ENCODE measurements around the gene HMG20B. TPM values are rescaled to one million over a fixed set of nuclear protein-coding genes. Genes with fewer than 3 reads are reported as not detected.
A peak's percentile ranks its signal among the peaks of the same experiment; 100 is the strongest.

HMG20B gene
- polyA plus RNA-seq, 1 of the 3 experiments (the other 2 are of a cell fraction): 92.0 TPM

GRCh38 chr19:3615524-3616135, 42.9 kb downstream of the HMG20B start (continued):
- TF ChIP-seq FOSL2 (IDR thresholded peaks at IDR 0.05; ENCODE audit: borderline replicate concordance, low read depth): no peak

DNA sequence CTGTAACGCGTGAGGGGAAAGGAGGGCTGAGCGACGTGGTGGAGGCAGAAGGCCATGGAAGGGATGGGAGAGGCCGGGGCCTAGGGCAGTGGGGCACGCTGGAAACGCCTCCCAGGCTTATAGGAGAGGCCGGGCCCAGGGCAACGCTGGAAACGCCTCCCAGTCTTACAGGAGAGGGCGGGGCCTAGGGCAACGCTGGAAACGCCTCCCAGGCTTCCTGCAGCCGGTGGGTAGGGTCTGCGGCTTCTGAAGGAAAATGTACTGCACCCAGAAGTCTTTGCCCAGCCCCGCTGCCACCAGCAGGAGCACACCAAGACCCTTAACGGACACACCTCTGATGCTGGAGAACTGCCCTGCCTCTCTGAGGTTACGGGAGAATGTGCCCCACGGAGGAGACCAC, 44.7 kb downstream of the HMG20B start:
- ChIA-PET POLR2A (no interaction called here), CTCF (interaction anchor here (1.3 to 5.8 kb wide), 5 partner anchors 9 to 313 kb away, joined by 4 to 49 read pairs (median 11); partner anchors contain the start of gene GIPC3)
- 91% methylated on average over 17 of the region's 19 CpGs for WGBS (ENCODE audit: low lambda C conversion rate)
- no peak overlapping the region for H3K9ac ChIP-seq
- TF ChIP-seq ELF1 (IDR thresholded peaks at IDR 0.05) (no peak), NFIC (IDR thresholded peaks at IDR 0.05; ENCODE audit: borderline replicate concordance) (no peak), JUND (IDR thresholded peaks at IDR 0.05) (no peak), TCF12 (IDR thresholded peaks at IDR 0.05) (no peak)
- TF ChIP-seq, protein P1, sequence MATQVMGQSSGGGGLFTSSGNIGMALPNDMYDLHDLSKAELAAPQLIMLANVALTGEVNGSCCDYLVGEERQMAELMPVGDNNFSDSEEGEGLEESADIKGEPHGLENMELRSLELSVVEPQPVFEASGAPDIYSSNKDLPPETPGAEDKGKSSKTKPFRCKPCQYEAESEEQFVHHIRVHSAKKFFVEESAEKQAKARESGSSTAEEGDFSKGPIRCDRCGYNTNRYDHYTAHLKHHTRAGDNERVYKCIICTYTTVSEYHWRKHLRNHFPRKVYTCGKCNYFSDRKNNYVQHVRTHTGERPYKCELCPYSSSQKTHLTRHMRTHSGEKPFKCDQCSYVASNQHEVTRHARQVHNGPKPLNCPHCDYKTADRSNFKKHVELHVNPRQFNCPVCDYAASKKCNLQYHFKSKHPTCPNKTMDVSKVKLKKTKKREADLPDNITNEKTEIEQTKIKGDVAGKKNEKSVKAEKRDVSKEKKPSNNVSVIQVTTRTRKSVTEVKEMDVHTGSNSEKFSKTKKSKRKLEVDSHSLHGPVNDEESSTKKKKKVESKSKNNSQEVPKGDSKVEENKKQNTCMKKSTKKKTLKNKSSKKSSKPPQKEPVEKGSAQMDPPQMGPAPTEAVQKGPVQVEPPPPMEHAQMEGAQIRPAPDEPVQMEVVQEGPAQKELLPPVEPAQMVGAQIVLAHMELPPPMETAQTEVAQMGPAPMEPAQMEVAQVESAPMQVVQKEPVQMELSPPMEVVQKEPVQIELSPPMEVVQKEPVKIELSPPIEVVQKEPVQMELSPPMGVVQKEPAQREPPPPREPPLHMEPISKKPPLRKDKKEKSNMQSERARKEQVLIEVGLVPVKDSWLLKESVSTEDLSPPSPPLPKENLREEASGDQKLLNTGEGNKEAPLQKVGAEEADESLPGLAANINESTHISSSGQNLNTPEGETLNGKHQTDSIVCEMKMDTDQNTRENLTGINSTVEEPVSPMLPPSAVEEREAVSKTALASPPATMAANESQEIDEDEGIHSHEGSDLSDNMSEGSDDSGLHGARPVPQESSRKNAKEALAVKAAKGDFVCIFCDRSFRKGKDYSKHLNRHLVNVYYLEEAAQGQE (IDR thresholded peaks at IDR 0.05; ENCODE audit: low read depth, low read length): no peak
- H3K27me3 ChIP-seq (ENCODE audit: insufficient read depth): no peaks in the 10 kb centered on the region
- no peak overlapping the region for H3K27ac ChIP-seq (ENCODE audit: low read depth in 2 of 2, low read length in 1 of 2)
- H3K9me3 ChIP-seq: no peaks in the 10 kb centered on the region
- H2AFZ ChIP-seq (ENCODE audit: low read depth): no peak overlapping the region
- peaks cover 0 to 3% of the 10 kb centered on the region in 2 experiments; a peak in 1 of 4 replicates for H3K4me1 ChIP-seq (ENCODE audit: control insufficient read depth in 1 of 2, insufficient read depth in 2 of 2, low read depth in 1 of 2, low read length in 1 of 2)
- H3K79me2 ChIP-seq (ENCODE audit: insufficient read depth): peaks cover 5% of the 10 kb centered on the region; the same call in 1 of the 2 replicates
- DNase-seq: no peak
- no peak overlapping the region for H3K4me2 ChIP-seq
- peaks cover 0 to 28% of the 10 kb centered on the region in 2 experiments for H3K36me3 ChIP-seq (replicated peaks in 1 of 2; ENCODE audit: control insufficient read depth in 1 of 2, insufficient read depth in 2 of 2, low read length in 1 of 2)
- H3F3A ChIP-seq (replicated peaks; ENCODE audit: insufficient read depth): no peaks in the 10 kb centered on the region
- no peaks in the 10 kb centered on the region for H4K20me1 ChIP-seq (ENCODE audit: insufficient read depth)
- H3K4me3 ChIP-seq (ENCODE audit: low read depth in 2 of 2, low read length in 1 of 2): no peak overlapping the region
- no peaks in the 10 kb centered on the region for H3K9me2 ChIP-seq

GRCh38 chr19:3618144-3618810, 45.5 kb downstream of the HMG20B start:
- no peaks in the 10 kb centered on the region for H4K20me1 ChIP-seq (ENCODE audit: insufficient read depth)
- no peak overlapping the region for H2AFZ ChIP-seq (ENCODE audit: low read depth)
- ChIA-PET CTCF (interaction anchor here (0.7 to 5.8 kb wide), 12 partner anchors 9 to 314 kb away, joined by 3 to 49 read pairs (median 6); partner anchors contain the start of genes GIPC3, MFSD12 and TJP3), POLR2A (no interaction called here)
- no peak for TF ChIP-seq MXI1 (IDR thresholded peaks at IDR 0.05; ENCODE audit: low read depth, low read length)
- no peak for TF ChIP-seq JUND (IDR thresholded peaks at IDR 0.05)
- TF ChIP-seq, protein P2, sequence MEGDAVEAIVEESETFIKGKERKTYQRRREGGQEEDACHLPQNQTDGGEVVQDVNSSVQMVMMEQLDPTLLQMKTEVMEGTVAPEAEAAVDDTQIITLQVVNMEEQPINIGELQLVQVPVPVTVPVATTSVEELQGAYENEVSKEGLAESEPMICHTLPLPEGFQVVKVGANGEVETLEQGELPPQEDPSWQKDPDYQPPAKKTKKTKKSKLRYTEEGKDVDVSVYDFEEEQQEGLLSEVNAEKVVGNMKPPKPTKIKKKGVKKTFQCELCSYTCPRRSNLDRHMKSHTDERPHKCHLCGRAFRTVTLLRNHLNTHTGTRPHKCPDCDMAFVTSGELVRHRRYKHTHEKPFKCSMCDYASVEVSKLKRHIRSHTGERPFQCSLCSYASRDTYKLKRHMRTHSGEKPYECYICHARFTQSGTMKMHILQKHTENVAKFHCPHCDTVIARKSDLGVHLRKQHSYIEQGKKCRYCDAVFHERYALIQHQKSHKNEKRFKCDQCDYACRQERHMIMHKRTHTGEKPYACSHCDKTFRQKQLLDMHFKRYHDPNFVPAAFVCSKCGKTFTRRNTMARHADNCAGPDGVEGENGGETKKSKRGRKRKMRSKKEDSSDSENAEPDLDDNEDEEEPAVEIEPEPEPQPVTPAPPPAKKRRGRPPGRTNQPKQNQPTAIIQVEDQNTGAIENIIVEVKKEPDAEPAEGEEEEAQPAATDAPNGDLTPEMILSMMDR (IDR thresholded peaks at IDR 0.05): peak; percentile 88
- no peak for TF ChIP-seq GABPA (IDR thresholded peaks at IDR 0.05; ENCODE audit: low read depth)
- TF ChIP-seq RFX5 (IDR thresholded peaks at IDR 0.05; ENCODE audit: low read length): no peak
- TF ChIP-seq RAD21 (IDR thresholded peaks at IDR 0.05; ENCODE audit: low read length): peak; percentile 70
- TF ChIP-seq ELF1 (IDR thresholded peaks at IDR 0.05): no peak
- TF ChIP-seq TEAD4 (IDR thresholded peaks at IDR 0.05; ENCODE audit: borderline replicate concordance, insufficient read depth): no peak
- TF ChIP-seq, protein P3, sequence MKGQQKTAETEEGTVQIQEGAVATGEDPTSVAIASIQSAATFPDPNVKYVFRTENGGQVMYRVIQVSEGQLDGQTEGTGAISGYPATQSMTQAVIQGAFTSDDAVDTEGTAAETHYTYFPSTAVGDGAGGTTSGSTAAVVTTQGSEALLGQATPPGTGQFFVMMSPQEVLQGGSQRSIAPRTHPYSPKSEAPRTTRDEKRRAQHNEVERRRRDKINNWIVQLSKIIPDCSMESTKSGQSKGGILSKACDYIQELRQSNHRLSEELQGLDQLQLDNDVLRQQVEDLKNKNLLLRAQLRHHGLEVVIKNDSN (IDR thresholded peaks at IDR 0.05; ENCODE audit: borderline replicate concordance, low read depth): no peak
- peak; percentile 79 for TF ChIP-seq SMC3 (IDR thresholded peaks at IDR 0.05; ENCODE audit: low read depth, low read length)
- H3F3A ChIP-seq (replicated peaks; ENCODE audit: insufficient read depth): no peaks in the 10 kb centered on the region
- H3K4me3 ChIP-seq (ENCODE audit: low read depth in 2 of 2, low read length in 1 of 2): no peak overlapping the region; a peak in 1 of 4 replicates
- DNase-seq: peak; percentile 98
- H3K36me3 ChIP-seq (replicated peaks in 1 of 2; ENCODE audit: control insufficient read depth in 1 of 2, insufficient read depth in 2 of 2, low read length in 1 of 2): peaks cover 0 to 23% of the 10 kb centered on the region in 2 experiments
- peaks cover 0 to 3% of the 10 kb centered on the region in 2 experiments; a peak in 1 of 4 replicates for H3K4me1 ChIP-seq (ENCODE audit: control insufficient read depth in 1 of 2, insufficient read depth in 2 of 2, low read depth in 1 of 2, low read length in 1 of 2)
- no peaks in the 10 kb centered on the region for H3K9me2 ChIP-seq
- WGBS (ENCODE audit: low lambda C conversion rate): 81% methylated on average over 11 of the region's 31 CpGs
- H3K4me2 ChIP-seq: no peak overlapping the region
- no peak overlapping the region for H3K27ac ChIP-seq (ENCODE audit: low read depth in 2 of 2, low read length in 1 of 2)
- H3K79me2 ChIP-seq (ENCODE audit: insufficient read depth): peaks cover 8% of the 10 kb centered on the region; the same call in 1 of the 2 replicates
- H3K27me3 ChIP-seq (ENCODE audit: insufficient read depth): no peaks in the 10 kb centered on the region
- no peaks in the 10 kb centered on the region for H3K9me3 ChIP-seq
- no peak overlapping the region for H3K9ac ChIP-seq
